ENCODE measurements around the gene NTN3. TPM values are rescaled to one million over a fixed set of nuclear protein-coding genes. Genes with fewer than 3 reads are reported as not detected.
A peak's percentile ranks its signal among the peaks of the same experiment; 100 is the strongest.

NTN3 gene
- total RNA-seq, result 9.4 and 20.5 TPM in 2 replicates
- 1.6 and 5.6 TPM in 2 replicates for polyA plus RNA-seq

DNA sequence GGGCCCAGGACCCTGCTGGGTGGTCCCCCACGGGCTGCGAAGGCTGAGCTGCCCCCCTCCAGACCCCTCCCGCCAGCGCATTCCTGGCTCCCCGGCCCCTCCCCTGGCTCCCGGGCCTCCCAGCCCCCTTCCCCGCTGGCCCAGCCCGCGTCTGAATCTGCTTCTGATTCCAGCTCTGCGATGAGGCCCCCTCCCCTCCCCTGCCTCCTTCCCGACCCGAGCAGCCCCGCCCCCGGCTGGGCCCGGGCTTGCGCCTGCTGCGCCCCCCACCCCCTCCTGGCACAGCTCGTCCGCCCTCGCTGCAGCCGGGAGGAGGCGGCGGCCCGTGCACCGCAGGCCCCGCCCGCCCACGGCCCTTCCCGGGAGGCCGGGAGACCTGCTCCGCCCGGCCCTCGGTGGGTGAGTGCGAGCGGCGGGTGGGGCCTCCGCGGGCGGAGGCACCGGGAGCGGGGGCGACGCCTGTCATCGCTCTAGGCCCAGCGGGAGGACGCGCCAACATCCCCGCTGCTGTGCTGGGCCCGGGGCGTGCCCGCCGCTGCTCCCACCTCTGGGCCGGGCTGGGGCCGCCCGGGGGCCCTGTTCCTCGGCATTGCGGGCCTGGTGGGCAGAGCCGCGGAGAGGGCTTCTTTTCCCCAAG is at the start of gene NTN3:
TSS of gene NTN3 (plus strand) at position 282 of the 637 bp plus-strand sequence. CDS start 405 bp downstream, outside the sequence.
- no peaks in the 10 kb centered on the region for H3K9me3 ChIP-seq (ENCODE audit: low read depth)
- peaks cover 41% of the 10 kb centered on the region for H3K4me1 ChIP-seq (ENCODE audit: low read depth)
- peak within 1 kb of the TSS; percentile 30 for H3K4me3 ChIP-seq
- H3K27ac ChIP-seq, result no peak within 1 kb of the TSS
- H3K27me3 ChIP-seq, result peaks cover 6% of the 10 kb centered on the region
- TF ChIP-seq CTCF (IDR thresholded peaks at IDR 0.05; ENCODE audit: low read depth, low read length), result no peak
- no peaks in the 10 kb centered on the region for H3K36me3 ChIP-seq
- peak in 1 of 2 donors; percentile 78 for DNase-seq (ENCODE audit: low read depth in 1 of 2, low spot score in 1 of 2)

- Histone ChIP-seq H3K4me1 (ENCODE audit: low read depth) (no peaks in the 10 kb centered on the region), H3K4me3 (no peak overlapping the region), H3K27me3 (no peaks in the 10 kb centered on the region), H3K36me3 (no peaks in the 10 kb centered on the region), H3K27ac (no peak overlapping the region), H3K9me3 (ENCODE audit: low read depth) (no peaks in the 10 kb centered on the region)
- DNase-seq (ENCODE audit: low read depth in 1 of 2, low spot score in 1 of 2), result peak in 1 of 2 donors; percentile 3
- no peak for TF ChIP-seq CTCF (IDR thresholded peaks at IDR 0.05; ENCODE audit: low read depth, low read length)
These were observed 48.8 kb upstream of the NTN3 start for GRCh38 chr16:2422123-2422867.

DNA sequence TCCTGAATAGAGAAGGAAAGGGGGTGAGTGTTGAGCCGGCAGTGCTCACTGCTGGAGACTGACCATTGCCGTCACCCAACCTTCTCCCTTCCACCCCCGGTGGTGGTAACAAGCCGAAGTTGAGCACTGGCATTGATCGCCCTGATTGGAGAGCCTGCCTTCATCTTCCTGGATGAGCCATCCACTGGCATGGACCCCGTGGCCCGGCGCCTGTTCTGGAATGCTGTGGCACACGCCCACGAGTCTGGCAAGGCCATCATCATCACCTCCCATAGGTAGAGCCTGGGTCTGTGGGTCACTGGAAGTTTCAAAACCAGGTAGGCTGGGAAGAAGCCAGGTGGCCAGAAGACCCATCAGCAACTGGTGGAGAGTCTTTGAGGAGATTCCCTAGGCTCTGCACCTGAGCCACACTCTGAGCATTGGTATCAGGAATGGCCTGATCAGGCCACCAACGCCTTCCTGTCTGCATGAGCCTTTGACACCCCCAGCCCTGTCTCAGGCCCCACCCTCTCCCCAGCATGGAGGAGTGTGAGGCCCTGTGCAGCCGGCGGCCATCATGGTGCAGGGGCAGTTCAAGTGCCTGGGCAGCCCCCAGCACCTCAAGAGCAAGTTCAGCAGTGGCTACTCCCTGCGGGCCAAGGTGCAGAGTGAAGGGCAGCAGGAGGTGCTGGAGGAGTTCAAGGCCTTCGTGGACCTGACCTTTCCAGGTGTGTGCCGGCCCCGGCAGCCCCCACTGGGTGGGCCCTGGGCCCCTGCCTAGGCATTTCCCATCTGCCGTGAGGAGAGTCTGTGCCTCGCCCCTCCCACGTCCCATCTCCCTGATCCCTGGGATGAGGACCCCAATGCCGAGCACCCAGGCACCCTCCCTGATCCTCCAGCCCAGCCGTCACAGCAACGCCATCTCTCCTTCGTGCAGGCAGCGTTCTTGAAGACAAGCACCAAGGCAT is 46.8 kb upstream of the NTN3 start:
- TF ChIP-seq CTCF (IDR thresholded peaks at IDR 0.05; ENCODE audit: low read depth, low read length), result no peak
- H3K27ac ChIP-seq, result no peak overlapping the region
- H3K4me3 ChIP-seq, result no peak overlapping the region
- H3K27me3 ChIP-seq, result no peaks in the 10 kb centered on the region
- H3K4me1 ChIP-seq (ENCODE audit: low read depth), result no peaks in the 10 kb centered on the region
- H3K9me3 ChIP-seq (ENCODE audit: low read depth), result no peaks in the 10 kb centered on the region
- H3K36me3 ChIP-seq, result no peaks in the 10 kb centered on the region
- no peak for DNase-seq (ENCODE audit: low read depth in 1 of 2, low spot score in 1 of 2)

DNA sequence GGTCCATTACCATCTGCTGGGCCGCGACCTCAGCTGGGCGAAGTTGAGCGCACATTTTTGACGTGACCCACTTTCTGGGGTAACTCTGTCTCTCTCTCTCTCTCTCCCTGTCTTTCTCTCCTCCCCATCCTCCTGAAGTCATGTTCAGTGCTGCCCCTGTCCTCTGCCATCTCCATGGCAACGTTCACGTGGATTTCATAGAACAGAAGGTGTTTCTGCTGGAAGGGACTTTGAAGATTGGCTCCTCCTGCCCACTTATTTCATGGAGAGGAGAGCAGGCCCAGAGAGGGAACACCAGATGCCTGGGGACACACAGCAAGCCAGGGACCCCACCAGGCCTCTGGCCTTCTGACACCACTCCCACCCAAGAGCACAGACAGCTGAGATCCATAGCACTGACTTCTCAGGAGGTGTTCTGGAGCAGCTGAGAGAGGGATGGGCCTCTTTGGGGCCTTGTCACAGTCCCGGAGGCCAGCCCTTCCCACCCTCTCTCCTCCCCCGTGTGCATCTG is 46.0 kb upstream of the NTN3 start:
- Histone ChIP-seq H3K36me3 (no peaks in the 10 kb centered on the region), H3K9me3 (ENCODE audit: low read depth) (no peaks in the 10 kb centered on the region), H3K4me1 (ENCODE audit: low read depth) (no peaks in the 10 kb centered on the region), H3K27me3 (no peaks in the 10 kb centered on the region), H3K4me3 (no peak overlapping the region), H3K27ac (no peak overlapping the region)
- DNase-seq (ENCODE audit: low read depth in 1 of 2, low spot score in 1 of 2), result no peak
- TF ChIP-seq CTCF (IDR thresholded peaks at IDR 0.05; ENCODE audit: low read depth, low read length), result no peak

DNA sequence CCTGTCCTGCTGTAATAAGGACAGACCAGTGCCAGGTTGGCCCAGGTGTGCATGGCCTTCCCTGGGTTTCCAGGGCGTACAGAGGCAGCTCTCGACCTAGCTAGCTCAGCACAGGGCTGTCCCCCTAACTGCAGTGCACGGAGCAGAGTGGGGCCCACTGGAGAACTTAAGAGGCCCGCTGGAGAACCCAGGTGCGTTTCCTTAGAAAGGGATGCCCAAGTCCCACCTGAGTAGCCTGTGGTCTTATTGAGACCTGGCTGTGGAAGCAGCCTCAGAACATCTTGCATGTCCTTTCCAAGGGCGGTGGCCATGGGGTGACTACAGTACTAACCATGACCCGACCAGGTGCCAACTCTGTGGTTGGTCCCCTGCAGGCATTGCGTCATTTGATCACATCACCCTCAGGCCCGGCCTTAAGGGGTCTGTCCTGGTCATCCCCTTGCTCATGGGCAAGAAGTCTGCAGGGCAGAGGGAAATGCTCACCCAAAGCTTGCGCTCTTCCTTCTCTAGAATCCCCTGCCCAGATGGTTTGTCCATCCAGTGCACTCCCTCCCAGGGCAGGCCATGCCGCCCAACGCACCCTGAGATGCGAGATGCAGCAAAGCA is 45.2 kb upstream of the NTN3 start:
- DNase-seq (ENCODE audit: low read depth in 1 of 2, low spot score in 1 of 2), result no peak
- no peak for TF ChIP-seq CTCF (IDR thresholded peaks at IDR 0.05; ENCODE audit: low read depth, low read length)
- Histone ChIP-seq H3K9me3 (ENCODE audit: low read depth) (no peaks in the 10 kb centered on the region), H3K36me3 (no peaks in the 10 kb centered on the region), H3K4me1 (ENCODE audit: low read depth) (peaks cover 5% of the 10 kb centered on the region), H3K27me3 (no peaks in the 10 kb centered on the region), H3K27ac (no peak overlapping the region), H3K4me3 (no peak overlapping the region)
